H9 (cell line): ENCODE measurements around the gene GALNT17. TPM values are rescaled to one million over a fixed set of nuclear protein-coding genes. Genes with fewer than 3 reads are reported as not detected.

Experiments
- DNase-seq: peaks from one replicate; pipeline ENCODE4 v3.0.0-alpha.2; 2017
- H2AFZ ChIP-seq: one replicate; pipeline ENCODE4 v1.6.1; 2013; ENCODE audit warnings: mild to moderate bottlenecking, low read length, control low read depth, moderate library complexity
- H2AK5ac ChIP-seq: 2 replicates; pipeline ENCODE4 v1.6.1; 2013; ENCODE audit warnings: low read length, control low read depth, mixed read lengths; ENCODE audit not compliant: insufficient read length
- H2BK120ac ChIP-seq: one replicate; pipeline ENCODE4 v1.6.1; 2013; ENCODE audit warnings: low read depth, mild to moderate bottlenecking, low read length, control low read depth, inconsistent platforms; ENCODE audit not compliant: poor library complexity, severe bottlenecking
- H2BK12ac ChIP-seq: 2 replicates; pipeline ENCODE4 v1.6.1; 2013; ENCODE audit warnings: low read length, control low read depth, mixed read lengths, low read depth; ENCODE audit not compliant: insufficient read length
- H2BK15ac ChIP-seq: 2 replicates; pipeline ENCODE4 v1.6.1; 2013; ENCODE audit warnings: low read depth, low read length, control low read depth
- H2BK20ac ChIP-seq: one replicate; pipeline ENCODE4 v1.6.1; 2013; ENCODE audit warnings: low read depth, mild to moderate bottlenecking, low read length, control low read depth, inconsistent platforms; ENCODE audit not compliant: poor library complexity, severe bottlenecking
- H2BK5ac ChIP-seq: 2 replicates; pipeline ENCODE4 v1.6.1; 2013; ENCODE audit warnings: low read length, control low read depth, mixed read lengths; ENCODE audit not compliant: insufficient read length
- H3K14ac ChIP-seq: 2 replicates; pipeline ENCODE4 v1.6.1; 2013; ENCODE audit warnings: low read length, control low read depth; ENCODE audit not compliant: insufficient read depth
- H3K18ac ChIP-seq: 2 replicates; pipeline ENCODE4 v1.6.1; 2013; ENCODE audit warnings: low read depth, mild to moderate bottlenecking, mixed read lengths, low read length, control low read depth; ENCODE audit not compliant: insufficient read length
- H3K23ac ChIP-seq: 2 replicates; pipeline ENCODE4 v1.6.1; 2013; ENCODE audit warnings: low read length, control low read depth, mixed read lengths, low read depth; ENCODE audit not compliant: insufficient read length
- H3K23me2 ChIP-seq: 2 replicates; pipeline ENCODE4 v1.6.1; 2013; ENCODE audit warnings: low read depth, mild to moderate bottlenecking, mixed read lengths, low read length, control low read depth; ENCODE audit not compliant: insufficient read length, poor library complexity, severe bottlenecking
- H3K27ac ChIP-seq: 2 replicates; pipeline ENCODE4 v1.5.1; 2013; ENCODE audit warnings: low read length, control low read depth, mixed read lengths, low read depth; ENCODE audit not compliant: insufficient read length
- H3K27me3 ChIP-seq: 2 replicates; pipeline ENCODE4 v1.6.1; 2013; ENCODE audit warnings: low read length, control low read depth, inconsistent platforms; ENCODE audit not compliant: insufficient read depth
- H3K4ac ChIP-seq: 2 replicates; pipeline ENCODE4 v1.6.1; 2013; ENCODE audit warnings: low read depth, mild to moderate bottlenecking, control low read depth, inconsistent platforms, low read length, moderate library complexity
- H3K4me1 ChIP-seq: 2 replicates; pipeline ENCODE4 v1.6.1; 2013; ENCODE audit warnings: low read length, control low read depth, inconsistent platforms; ENCODE audit not compliant: insufficient read depth
- H3K4me2 ChIP-seq: 2 replicates; pipeline ENCODE4 v1.6.1; 2013; ENCODE audit warnings: low read length, control low read depth, mixed read lengths; ENCODE audit not compliant: insufficient read length, insufficient read depth
- H3K56ac ChIP-seq: 2 replicates; pipeline ENCODE4 v1.6.1; 2013; ENCODE audit warnings: low read depth, mild to moderate bottlenecking, mixed read lengths, low read length, control low read depth; ENCODE audit not compliant: insufficient read length
- H3K79me1 ChIP-seq: 2 replicates; pipeline ENCODE4 v1.6.1; 2013; ENCODE audit warnings: low read depth, mild to moderate bottlenecking, moderate library complexity, low read length, control low read depth, inconsistent platforms; ENCODE audit not compliant: insufficient read depth, poor library complexity, severe bottlenecking
- H3K79me2 ChIP-seq: 2 replicates; pipeline ENCODE4 v1.6.1; 2013; ENCODE audit warnings: low read length, control low read depth, inconsistent platforms; ENCODE audit not compliant: insufficient read depth
- H3K9ac ChIP-seq: 2 replicates; pipeline ENCODE4 v1.6.1; 2013; ENCODE audit warnings: low read length, control low read depth, mixed read lengths; ENCODE audit not compliant: insufficient read length; ENCODE audit errors: extremely low read depth
- H3K9me3 ChIP-seq: one replicate; pipeline ENCODE4 v1.6.1; 2013; ENCODE audit warnings: low read depth, low read length, inconsistent platforms; ENCODE audit not compliant: control insufficient read depth
- H3T11ph ChIP-seq: one replicate; pipeline ENCODE4 v1.6.1; 2013; ENCODE audit warnings: mild to moderate bottlenecking, low read length, control low read depth, inconsistent platforms
- H4K20me1 ChIP-seq: one replicate; pipeline ENCODE4 v1.6.1; 2013; ENCODE audit not compliant: control insufficient read depth, insufficient read length, insufficient read depth
- H4K5ac ChIP-seq: 2 replicates; pipeline ENCODE4 v1.6.1; 2013; ENCODE audit warnings: low read depth, mild to moderate bottlenecking, mixed read lengths, low read length, control low read depth; ENCODE audit not compliant: insufficient read length
- H4K8ac ChIP-seq: replicated peaks from 2 replicates; pipeline ENCODE4 v1.6.1; 2013; ENCODE audit warnings: low read length, control low read depth, mixed read lengths, low read depth; ENCODE audit not compliant: insufficient read length
- H4K91ac ChIP-seq: 2 replicates; pipeline ENCODE4 v1.6.1; 2013; ENCODE audit warnings: low read depth, mild to moderate bottlenecking, moderate library complexity, mixed read lengths, low read length, control low read depth; ENCODE audit not compliant: insufficient read length
- H3K27ac Mint-ChIP-seq, 3 experiments: 2 replicates in 2 of 3; 3 replicates in 1 of 3; pipeline ENCODE4 v1.8.0; 2020 to 2021; ENCODE audit warnings: mixed read lengths in 3 of 3, mild to moderate bottlenecking in 1 of 3, moderate library complexity in 1 of 3
- H3K27me3 Mint-ChIP-seq: 2 replicates; pipeline ENCODE4 v1.8.0; 2021; ENCODE audit warnings: low read depth, mild to moderate bottlenecking, moderate library complexity, mixed read lengths
- H3K36me3 Mint-ChIP-seq, 3 experiments: 2 replicates in 2 of 3; 3 replicates in 1 of 3; pipeline ENCODE4 v1.8.0; 2020 to 2021; ENCODE audit warnings: low read depth in 3 of 3, mixed read lengths in 3 of 3; ENCODE audit not compliant: insufficient read depth in 1 of 3
- H3K4me1 Mint-ChIP-seq, 2 experiments: 2 replicates each; pipeline ENCODE4 v1.8.0; 2020; ENCODE audit warnings: mixed read lengths in 2 of 2
- H3K4me3 Mint-ChIP-seq, 2 experiments: 2 replicates in 1 of 2; 3 replicates in 1 of 2; pipeline ENCODE4 v1.8.0; 2020 to 2021; ENCODE audit warnings: mild to moderate bottlenecking in 2 of 2, mixed read lengths in 2 of 2, moderate library complexity in 1 of 2
- H3K9me3 Mint-ChIP-seq, 2 experiments: 2 replicates in 1 of 2; 3 replicates in 1 of 2; pipeline ENCODE4 v1.8.0; 2020; ENCODE audit warnings: mild to moderate bottlenecking in 2 of 2, mixed read lengths in 2 of 2, moderate library complexity in 1 of 2
- WGBS: extraction: QIAGEN DNeasy Blood & Tissue Kit; methylation state at CpG from one replicate; pipeline ENCODE4 v1.1.7; 2013; ENCODE audit warnings: missing lambda C conversion rate, low lambda C conversion rate, mixed read lengths; ENCODE audit not compliant: insufficient read length; ENCODE audit errors: extremely low coverage; 5-methylcytosine and 5-hydroxymethylcytosine counted together
- total RNA-seq: library from RNA; stranded (reverse); gene quantifications from 2 replicates; pipeline ENCODE4 v1.2.1, GENCODE V29; 2021
- TF ChIP-seq, protein P1 (sequence below): fragments of 200-600 bp; sonication (generic); conservative IDR thresholded peaks from 3 replicates; pipeline ENCODE4 v1.8.0; 2021; ENCODE audit warnings: antibody characterized with exemption, mild to moderate bottlenecking

Gene GALNT17
- total RNA-seq, 1 experiment from 2014 or later: 43.2 TPM

DNA sequence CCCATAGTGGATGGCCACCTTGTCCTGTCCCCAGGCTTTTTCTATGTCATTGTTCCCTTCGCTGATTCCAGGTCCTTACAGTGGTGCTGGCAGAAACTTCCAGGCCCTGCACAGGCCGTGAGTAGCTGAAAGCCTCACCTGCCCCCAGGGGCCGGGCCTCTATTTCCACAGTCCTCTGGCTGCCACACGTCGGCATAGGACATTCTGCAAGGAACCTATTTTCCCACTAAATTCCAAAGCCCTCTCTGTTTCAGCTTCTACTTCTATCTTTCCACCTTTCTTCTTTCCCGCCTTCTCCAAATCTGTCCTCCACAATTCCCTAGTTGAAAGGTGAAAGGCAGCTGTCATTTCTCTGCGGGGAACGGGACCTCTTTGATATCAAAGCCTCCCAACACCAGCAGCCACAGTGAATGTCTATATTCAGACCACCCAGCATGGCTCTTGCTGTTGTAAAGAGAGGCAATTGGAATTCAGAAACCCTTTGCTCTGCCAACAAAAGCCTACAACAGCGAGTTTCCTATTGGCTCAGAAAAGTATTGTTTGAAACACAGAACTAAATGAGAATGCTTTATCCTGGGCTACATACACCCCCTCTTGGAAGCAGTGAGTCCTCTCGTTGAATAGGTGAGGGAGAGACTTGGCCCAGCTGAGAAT is 607.7 kb downstream of the GALNT17 start:
- WGBS: no CpG with 5 or more reads among the region's 10 CpGs
- no peak overlapping the region for H3K9ac ChIP-seq
- H3K27me3 Mint-ChIP-seq: peaks cover 2% of the 10 kb centered on the region
- no peak overlapping the region for H4K91ac ChIP-seq
- no peak overlapping the region for H2BK15ac ChIP-seq
- peak; percentile 49 for DNase-seq
- no peak overlapping the region for H3K23ac ChIP-seq
- H2BK20ac ChIP-seq: no peak overlapping the region
- H2AFZ ChIP-seq: no peak overlapping the region
- peaks cover 6 to 20% of the 10 kb centered on the region in 2 experiments; a peak in 4 of 5 replicates for H3K9me3 Mint-ChIP-seq
- H3K4ac ChIP-seq: no peak overlapping the region
- H2AK5ac ChIP-seq: no peak overlapping the region
- H4K5ac ChIP-seq: no peak overlapping the region
- H3K79me2 ChIP-seq: no peaks in the 10 kb centered on the region
- no peak overlapping the region for H2BK120ac ChIP-seq
- peaks cover 0 to 18% (median 0%) of the 10 kb centered on the region in 3 experiments; a peak in 4 of 7 replicates for H3K36me3 Mint-ChIP-seq
- H3K27ac Mint-ChIP-seq: peak overlapping the region; percentile 0 to 80 (median 43); a peak in 3 of 7 replicates
- no peak overlapping the region for H4K8ac ChIP-seq
- peaks cover 4% of the 10 kb centered on the region; the same call in 1 of the 2 replicates for H3K4me1 ChIP-seq
- no peak overlapping the region for H3K27ac ChIP-seq
- no peak overlapping the region for H2BK12ac ChIP-seq
- H3K23me2 ChIP-seq: no peaks in the 10 kb centered on the region
- H3K79me1 ChIP-seq: no peaks in the 10 kb centered on the region
- no peak overlapping the region for H3K14ac ChIP-seq
- TF ChIP-seq, protein P1, sequence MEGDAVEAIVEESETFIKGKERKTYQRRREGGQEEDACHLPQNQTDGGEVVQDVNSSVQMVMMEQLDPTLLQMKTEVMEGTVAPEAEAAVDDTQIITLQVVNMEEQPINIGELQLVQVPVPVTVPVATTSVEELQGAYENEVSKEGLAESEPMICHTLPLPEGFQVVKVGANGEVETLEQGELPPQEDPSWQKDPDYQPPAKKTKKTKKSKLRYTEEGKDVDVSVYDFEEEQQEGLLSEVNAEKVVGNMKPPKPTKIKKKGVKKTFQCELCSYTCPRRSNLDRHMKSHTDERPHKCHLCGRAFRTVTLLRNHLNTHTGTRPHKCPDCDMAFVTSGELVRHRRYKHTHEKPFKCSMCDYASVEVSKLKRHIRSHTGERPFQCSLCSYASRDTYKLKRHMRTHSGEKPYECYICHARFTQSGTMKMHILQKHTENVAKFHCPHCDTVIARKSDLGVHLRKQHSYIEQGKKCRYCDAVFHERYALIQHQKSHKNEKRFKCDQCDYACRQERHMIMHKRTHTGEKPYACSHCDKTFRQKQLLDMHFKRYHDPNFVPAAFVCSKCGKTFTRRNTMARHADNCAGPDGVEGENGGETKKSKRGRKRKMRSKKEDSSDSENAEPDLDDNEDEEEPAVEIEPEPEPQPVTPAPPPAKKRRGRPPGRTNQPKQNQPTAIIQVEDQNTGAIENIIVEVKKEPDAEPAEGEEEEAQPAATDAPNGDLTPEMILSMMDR: peak; percentile 30; the same call in 1 of the 3 replicates
- H3K4me2 ChIP-seq: no peak overlapping the region
- no peak overlapping the region for H3K56ac ChIP-seq
- H3K18ac ChIP-seq: no peak overlapping the region
- H3K27me3 ChIP-seq: no peaks in the 10 kb centered on the region
- no peak overlapping the region; a peak in 1 of 5 replicates for H3K4me3 Mint-ChIP-seq
- no peak overlapping the region for H2BK5ac ChIP-seq
- peaks cover 25 to 27% of the 10 kb centered on the region in 2 experiments for H3K4me1 Mint-ChIP-seq
- no peaks in the 10 kb centered on the region for H3K9me3 ChIP-seq
- H4K20me1 ChIP-seq: no peaks in the 10 kb centered on the region
- no peak overlapping the region for H3T11ph ChIP-seq
